Activated CD8-positive, alpha-beta T cell treated with anti-CD3 and anti-CD28 coated beads for 36 hours (primary cell): ENCODE measurements around the gene MAB21L1. TPM values are rescaled to one million over a fixed set of nuclear protein-coding genes. Genes with fewer than 3 reads are reported as not detected.

ENCODE experiments used
- ATAC-seq: fragments of 200-7000 bp; cut with Tn5 transposase; one replicate; pipeline ENCODE4 v1.10.0; 2021; ENCODE audit warnings: mild to moderate bottlenecking, moderate library complexity
- CTCF ChIA-PET: fragments of 350-600 bp; sonication (Branson Sonifier 250); formaldehyde crosslinking; loops from one replicate; lab custom pipeline; 2021; ENCODE audit warnings: antibody characterized with exemption; lab: Charles Lee
- POLR2A ChIA-PET: fragments of 350-600 bp; sonication (Branson Sonifier 250); formaldehyde crosslinking; loops from one replicate; lab custom pipeline; 2021; ENCODE audit warnings: antibody characterized with exemption; lab: Charles Lee
- DNase-seq: peaks from one replicate; pipeline ENCODE4 v3.0.0-alpha.2; 2020
- H3K27ac Mint-ChIP-seq: one replicate; pipeline ENCODE4 v1.8.0; 2021; ENCODE audit warnings: mild to moderate bottlenecking, mixed read lengths
- H3K27me3 Mint-ChIP-seq: one replicate; pipeline ENCODE4 v1.8.0; 2021; ENCODE audit warnings: mixed read lengths
- H3K36me3 Mint-ChIP-seq: one replicate; pipeline ENCODE4 v1.8.0; 2021; ENCODE audit warnings: low read depth, mixed read lengths
- H3K4me1 Mint-ChIP-seq: one replicate; pipeline ENCODE4 v1.8.0; 2021; ENCODE audit warnings: low read depth, mixed read lengths
- H3K4me3 Mint-ChIP-seq: one replicate; pipeline ENCODE4 v1.8.0; 2021; ENCODE audit warnings: mild to moderate bottlenecking, moderate library complexity, mixed read lengths
- H3K9me3 Mint-ChIP-seq: one replicate; pipeline ENCODE4 v1.8.0; 2021; ENCODE audit warnings: mixed read lengths
- CTCF ChIP-seq: fragments of 200-600 bp; IDR thresholded peaks from one replicate; pipeline ENCODE4 v1.8.0; 2022; ENCODE audit warnings: antibody characterized with exemption, mild to moderate bottlenecking
- intact Hi-C: fragments of 100-400 bp; cut with micrococcal nuclease; formaldehyde crosslinking; loops from one replicate; pipeline ENCODE4 v1.10.0; 2022
- total RNA-seq, 2 experiments: library from RNA; stranded (reverse); gene quantifications; one replicate each; pipeline ENCODE4 v1.2.3, GENCODE V29; 2021

Gene MAB21L1
- total RNA-seq, 2 experiments from 2014 or later: not detected

GRCh38 chr13:35477386-35477946 lies 977 bp upstream of the MAB21L1 start:
- Mint-ChIP-seq H3K36me3 (peaks cover 2% of the 10 kb centered on the region), H3K9me3 (peaks cover 2% of the 10 kb centered on the region), H3K4me3 (no peak overlapping the region), H3K4me1 (peaks cover 24% of the 10 kb centered on the region), H3K27ac (no peak overlapping the region), H3K27me3 (peaks cover 59% of the 10 kb centered on the region)
- POLR2A ChIA-PET: no interaction called here
- DNase-seq (no peak), ATAC-seq (no peak)
- CTCF ChIA-PET: no interaction called here
- intact Hi-C loops: no loop called here
- no peak for TF ChIP-seq CTCF

DNA sequence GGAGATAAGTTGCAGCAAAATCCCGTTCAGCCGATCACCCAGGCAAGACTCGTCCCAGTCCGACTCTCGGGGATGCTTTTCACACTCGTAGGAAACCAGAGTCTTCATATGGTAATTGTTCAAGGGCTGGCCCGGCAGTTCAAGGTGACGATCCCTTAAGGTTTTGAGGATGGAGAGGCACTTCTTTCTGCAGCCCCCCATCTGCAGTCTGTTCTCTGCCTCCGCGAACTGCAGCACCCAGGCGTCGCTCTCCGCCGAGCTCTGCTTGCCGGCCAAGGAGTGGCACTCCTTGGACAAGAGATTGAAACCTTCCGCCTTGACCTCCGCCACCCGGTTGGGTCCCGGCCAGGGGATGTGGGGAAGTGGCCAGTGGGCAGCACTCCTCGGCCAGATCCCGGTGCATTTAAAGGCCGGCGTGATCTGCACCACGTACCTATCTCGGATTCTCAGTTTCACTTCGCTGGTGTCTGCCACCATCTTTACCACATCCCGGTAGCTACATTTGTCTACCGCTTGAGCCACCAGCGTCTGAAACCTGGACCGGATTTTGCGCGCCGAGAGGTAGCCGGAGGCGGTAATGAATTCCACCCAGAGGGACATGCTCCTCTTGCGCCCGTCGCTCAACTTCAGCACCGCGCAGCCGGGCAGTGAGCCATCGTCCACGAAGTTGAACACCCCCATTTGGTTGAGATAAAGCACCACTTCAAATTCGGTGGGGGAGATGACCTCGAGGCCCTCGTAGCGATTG lies 1.1 kb downstream of the MAB21L1 start:
- Mint-ChIP-seq H3K36me3 (peaks cover 4% of the 10 kb centered on the region), H3K4me3 (peak overlapping the region; percentile 68), H3K4me1 (peaks cover 31% of the 10 kb centered on the region), H3K27me3 (peaks cover 75% of the 10 kb centered on the region), H3K27ac (no peak overlapping the region), H3K9me3 (peaks cover 6% of the 10 kb centered on the region)
- ATAC-seq (peak; percentile 66), DNase-seq (peak; percentile 43)
- ChIA-PET POLR2A (no interaction called here), CTCF (no interaction called here)
- intact Hi-C loops: no loop called here
- TF ChIP-seq CTCF: no peak

GRCh38 chr13:35474496-35475211 lies 1.8 kb downstream of the MAB21L1 start:
- TF ChIP-seq CTCF: no peak
- peaks cover 7% of the 10 kb centered on the region for H3K9me3 Mint-ChIP-seq
- ATAC-seq: no peak
- intact Hi-C loops: no loop called here
- H3K27me3 Mint-ChIP-seq: peaks cover 79% of the 10 kb centered on the region
- ChIA-PET POLR2A (no interaction called here), CTCF (no interaction called here)
- no peak for DNase-seq
- H3K4me1 Mint-ChIP-seq: peaks cover 33% of the 10 kb centered on the region
- H3K27ac Mint-ChIP-seq: no peak overlapping the region
- peak overlapping the region; percentile 68 for H3K4me3 Mint-ChIP-seq
- H3K36me3 Mint-ChIP-seq: peaks cover 4% of the 10 kb centered on the region

DNA sequence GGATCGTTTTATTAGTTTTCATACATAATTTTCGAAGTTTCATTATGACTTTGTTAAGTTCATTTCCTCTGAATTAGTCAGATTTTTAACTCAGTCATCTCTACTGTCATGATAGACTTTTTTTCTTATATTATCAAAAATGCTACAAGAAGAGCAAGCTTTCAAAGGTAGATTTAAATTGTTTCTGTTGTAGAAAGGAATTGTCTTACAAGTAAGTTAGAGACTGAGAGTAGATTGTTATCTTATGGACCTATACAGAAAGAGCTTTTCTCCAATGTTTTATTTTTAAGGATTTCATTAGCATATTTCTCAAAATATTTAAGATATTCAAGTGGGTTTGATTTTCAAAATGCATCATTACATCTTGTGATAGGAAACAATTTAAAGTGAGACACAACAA lies 2.7 kb downstream of the MAB21L1 start:
- no peak for TF ChIP-seq CTCF
- intact Hi-C loops: no loop called here
- peaks cover 7% of the 10 kb centered on the region for H3K9me3 Mint-ChIP-seq
- H3K27ac Mint-ChIP-seq: no peak overlapping the region
- peaks cover 33% of the 10 kb centered on the region for H3K4me1 Mint-ChIP-seq
- peaks cover 76% of the 10 kb centered on the region for H3K27me3 Mint-ChIP-seq
- ChIA-PET CTCF (no interaction called here), POLR2A (no interaction called here)
- ATAC-seq: no peak
- H3K36me3 Mint-ChIP-seq: peaks cover 4% of the 10 kb centered on the region
- no peak for DNase-seq
- no peak overlapping the region for H3K4me3 Mint-ChIP-seq

GRCh38 chr13:35473206-35473775 lies 3.2 kb downstream of the MAB21L1 start:
- TF ChIP-seq CTCF: no peak
- Mint-ChIP-seq H3K9me3 (peaks cover 7% of the 10 kb centered on the region), H3K4me3 (no peak overlapping the region), H3K27me3 (peaks cover 75% of the 10 kb centered on the region), H3K36me3 (peaks cover 4% of the 10 kb centered on the region), H3K27ac (no peak overlapping the region), H3K4me1 (peaks cover 31% of the 10 kb centered on the region)
- intact Hi-C loops: no loop called here
- POLR2A ChIA-PET: no interaction called here
- DNase-seq (no peak), ATAC-seq (no peak)
- CTCF ChIA-PET: no interaction called here
